HG02938 (cell line): Measurements from ENCODE around the gene YY1.
A peak's percentile ranks its signal among the peaks of the same experiment; 100 is the strongest.
"Not testable (repeated sequence)": the region's sequence is repeated elsewhere in the genome, so short reads cannot be mapped to it uniquely, and the experiment has no call there.

Experiments used
- ATAC-seq: cut with Tn5 transposase; IDR thresholded peaks from one replicate; pipeline ENCODE4 v1.9.1; 2021; ENCODE audit warnings: mild to moderate bottlenecking, moderate library complexity; ENCODE audit not compliant: unreplicated experiment

YY1 gene

DNA sequence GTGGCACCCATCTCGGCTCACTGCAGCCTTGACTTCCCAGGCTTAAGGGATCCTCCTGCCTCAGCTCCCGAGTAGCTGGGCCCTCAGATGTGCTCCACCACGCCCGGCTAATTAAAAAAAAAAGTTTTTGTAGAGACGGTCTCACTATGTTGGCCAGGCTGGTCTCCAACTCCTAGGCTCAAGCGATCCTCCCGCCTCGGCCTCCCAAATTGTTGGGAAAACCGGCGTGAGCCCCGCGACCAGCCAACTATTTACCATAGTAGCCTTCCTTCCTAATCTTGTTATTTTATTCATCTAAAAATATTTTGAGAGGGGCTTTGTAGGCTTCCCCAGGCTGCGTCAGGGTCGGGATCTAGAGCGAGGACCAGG lies 25.4 kb upstream of the YY1 start:
- ATAC-seq: no peak

DNA sequence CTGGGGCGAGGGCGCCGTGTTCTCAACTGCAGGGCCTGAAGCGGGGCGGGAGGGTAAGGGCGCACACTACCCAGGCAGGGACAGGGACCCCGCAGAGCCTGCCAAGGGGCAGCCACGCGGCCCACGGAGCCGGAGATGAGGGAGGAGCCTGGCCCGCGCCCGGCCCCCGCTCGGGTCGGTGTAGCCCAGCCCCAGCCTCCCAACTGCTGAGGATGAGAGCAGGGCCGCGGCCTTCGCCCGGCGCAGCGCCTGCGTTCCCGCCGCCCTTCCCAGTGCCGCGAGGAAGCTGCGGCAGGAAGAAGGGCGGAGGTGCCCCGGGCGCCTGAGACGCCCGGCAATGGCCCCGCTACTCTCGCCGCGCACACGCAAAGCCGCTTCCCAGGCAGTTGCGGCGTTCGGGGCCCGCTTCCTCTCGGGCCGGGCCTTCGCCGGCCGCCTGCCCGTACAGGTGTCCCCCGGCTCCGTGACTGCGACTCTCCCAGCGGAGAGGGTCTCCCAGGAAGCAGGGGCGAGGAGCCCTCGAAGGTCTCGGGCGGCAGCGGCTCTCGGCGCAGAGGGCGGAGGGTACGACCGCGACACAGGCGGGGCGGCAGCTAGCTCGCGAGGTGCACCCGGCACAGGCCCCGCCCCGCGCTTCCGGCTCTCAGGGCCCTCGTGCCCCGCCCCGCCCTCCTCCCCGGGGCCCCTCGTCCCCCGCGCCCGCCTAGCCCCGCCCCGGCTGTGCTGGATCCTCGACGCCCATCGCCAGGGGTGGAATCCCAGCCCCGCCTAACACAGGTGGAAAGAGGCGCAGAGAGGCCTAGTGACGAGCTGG lies 24.8 kb upstream of the YY1 start:
- ATAC-seq: peak; percentile 88

DNA sequence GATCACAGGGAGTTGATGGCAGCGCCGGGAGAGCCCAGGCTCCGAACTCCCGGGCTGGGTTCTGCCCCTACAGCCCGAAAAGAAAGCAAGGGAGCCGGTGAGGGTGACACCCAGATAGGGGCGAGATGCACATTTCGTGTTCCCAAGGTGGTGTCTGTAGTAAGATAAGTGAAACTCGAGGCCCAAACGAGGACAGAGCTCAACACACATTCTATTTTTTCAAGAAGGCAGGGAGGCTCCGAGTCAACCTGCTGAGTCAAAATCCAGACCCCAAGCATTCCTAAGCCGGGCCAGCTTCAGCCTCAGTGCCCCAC lies 24.2 kb upstream of the YY1 start:
- ATAC-seq: peak; percentile 19

DNA sequence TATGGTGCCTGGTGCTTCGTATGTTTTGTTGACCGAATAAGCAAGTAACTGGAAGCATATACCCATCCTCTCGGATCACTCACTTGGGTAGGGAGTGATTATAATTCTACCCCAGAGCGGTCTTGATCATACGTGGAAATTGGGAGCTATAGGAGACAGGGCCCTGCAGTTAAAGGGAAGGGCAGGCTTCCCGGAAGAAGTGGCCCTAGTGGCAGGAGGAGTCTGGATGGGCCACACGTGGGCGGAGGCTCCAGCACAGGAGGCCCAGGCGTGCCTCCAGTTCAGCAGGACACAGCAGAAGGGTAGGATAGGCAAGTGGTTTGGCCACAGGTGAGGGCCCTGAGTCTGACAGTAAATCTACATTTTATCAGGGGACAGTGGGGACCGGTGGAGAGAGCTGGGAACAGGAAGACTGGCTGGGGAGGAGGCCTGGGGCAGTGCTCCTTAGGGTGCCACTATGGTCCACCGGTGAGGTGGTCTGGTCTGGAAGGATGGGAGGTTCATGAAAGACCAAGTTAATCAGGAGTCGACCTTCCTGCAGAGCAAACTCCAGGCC lies 23.5 kb upstream of the YY1 start:
- no peak for ATAC-seq

DNA sequence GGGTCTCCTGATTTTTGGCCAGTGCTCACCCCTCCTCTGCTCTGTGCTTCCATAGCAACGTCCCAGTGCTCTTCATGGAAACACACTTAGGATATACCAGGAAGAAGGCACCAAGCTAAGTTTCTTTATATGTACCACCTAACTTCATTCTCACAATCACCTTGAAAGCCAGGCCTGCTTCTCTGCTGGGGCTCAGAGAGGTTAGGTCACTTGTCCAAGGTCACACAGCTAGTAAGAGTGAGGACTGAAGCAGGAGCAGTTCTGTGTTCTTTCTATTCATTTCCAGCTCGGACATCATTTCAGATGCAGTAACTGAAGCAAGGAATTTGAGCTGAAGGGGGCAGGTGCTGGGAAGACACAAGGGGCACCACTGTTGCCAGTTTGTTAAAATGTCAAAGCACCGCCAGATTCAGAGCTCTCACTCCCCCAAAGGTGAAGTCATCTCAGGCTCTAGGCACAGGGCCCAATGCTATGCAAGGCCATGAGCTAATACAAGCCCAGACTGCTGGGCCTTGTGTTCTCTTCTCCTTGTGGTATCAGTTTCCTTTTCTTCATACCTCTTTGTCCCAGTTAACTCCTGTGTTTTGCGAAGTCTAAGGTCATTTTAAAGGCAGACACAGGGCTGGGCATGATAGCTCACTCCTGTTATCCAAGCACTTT lies 19.7 kb upstream of the YY1 start:
- ATAC-seq: no peak

DNA sequence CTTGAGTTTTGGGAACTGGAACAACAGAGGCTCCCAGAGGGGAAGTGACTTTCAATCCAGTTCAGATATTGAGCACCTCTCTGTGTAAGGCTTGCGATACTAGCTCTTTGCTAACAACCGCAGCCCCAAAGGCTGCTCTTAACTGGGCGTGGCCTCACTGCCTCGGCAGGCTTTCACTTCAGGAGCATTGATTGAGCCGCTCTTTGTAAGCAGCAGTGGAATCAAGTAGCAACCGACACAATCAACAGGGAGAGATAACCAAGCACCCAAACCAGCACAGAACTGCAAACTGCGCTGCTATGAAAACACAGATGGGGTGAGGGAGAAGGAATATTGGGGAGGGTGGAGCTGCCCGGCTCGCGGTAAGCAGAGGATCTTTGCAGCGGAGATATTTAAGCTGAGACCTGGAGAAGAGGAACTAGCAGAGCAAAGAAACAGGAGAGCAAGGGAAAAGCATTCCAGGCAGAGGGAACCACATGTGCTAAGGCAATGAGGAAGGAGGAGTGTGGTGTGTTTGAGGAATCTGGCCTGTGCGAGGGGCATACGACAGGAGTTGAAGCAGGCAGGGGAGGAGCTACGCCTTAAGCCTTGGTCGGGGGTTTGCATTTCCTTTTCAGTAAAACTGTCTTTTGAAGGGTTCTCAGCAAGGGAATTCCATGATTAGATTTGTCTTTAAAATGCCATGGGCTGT lies 17.3 kb upstream of the YY1 start:
- ATAC-seq: peak; percentile 92

DNA sequence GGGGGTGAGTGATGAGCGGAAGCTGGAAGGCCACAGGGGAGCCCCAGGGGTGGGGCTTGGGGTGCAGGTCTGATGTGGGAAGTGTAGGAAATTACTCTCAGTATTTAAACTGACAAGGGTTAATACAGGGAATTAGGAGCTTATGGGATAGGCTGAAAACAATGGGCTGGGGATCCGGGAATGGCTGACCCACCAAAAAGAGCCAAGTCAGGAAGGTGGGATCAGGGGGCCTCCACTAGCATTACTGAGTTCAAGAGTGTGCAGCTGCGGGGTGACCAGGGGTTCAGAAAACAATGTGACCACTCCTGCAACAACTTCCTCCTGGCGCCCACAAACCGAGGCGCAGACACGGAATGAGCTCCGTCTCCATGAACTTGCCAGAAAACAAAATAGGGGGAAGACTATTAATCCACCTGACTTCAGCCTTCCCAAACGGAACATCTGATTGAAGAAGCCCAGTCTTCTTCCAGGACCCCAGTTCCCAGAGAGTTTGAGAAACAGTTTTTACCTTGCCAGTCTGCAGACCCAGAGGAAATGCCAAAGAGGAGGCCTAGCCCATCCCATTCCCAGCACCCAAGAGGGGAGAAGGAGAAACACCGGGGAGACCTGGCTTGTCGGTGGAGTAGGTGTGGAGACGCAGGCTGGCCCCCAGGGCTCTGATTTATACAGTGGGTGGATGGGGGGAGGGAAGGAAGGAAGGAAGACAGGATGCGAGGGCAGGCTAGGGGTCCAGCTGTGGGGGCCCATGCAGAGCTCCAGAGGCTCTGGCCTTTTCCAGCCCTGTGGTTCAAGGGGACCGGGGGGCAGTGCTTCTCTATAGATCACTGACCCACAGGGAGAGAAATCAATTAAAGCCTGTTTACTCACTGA lies 16.5 kb upstream of the YY1 start:
- peak; percentile 20 for ATAC-seq

DNA sequence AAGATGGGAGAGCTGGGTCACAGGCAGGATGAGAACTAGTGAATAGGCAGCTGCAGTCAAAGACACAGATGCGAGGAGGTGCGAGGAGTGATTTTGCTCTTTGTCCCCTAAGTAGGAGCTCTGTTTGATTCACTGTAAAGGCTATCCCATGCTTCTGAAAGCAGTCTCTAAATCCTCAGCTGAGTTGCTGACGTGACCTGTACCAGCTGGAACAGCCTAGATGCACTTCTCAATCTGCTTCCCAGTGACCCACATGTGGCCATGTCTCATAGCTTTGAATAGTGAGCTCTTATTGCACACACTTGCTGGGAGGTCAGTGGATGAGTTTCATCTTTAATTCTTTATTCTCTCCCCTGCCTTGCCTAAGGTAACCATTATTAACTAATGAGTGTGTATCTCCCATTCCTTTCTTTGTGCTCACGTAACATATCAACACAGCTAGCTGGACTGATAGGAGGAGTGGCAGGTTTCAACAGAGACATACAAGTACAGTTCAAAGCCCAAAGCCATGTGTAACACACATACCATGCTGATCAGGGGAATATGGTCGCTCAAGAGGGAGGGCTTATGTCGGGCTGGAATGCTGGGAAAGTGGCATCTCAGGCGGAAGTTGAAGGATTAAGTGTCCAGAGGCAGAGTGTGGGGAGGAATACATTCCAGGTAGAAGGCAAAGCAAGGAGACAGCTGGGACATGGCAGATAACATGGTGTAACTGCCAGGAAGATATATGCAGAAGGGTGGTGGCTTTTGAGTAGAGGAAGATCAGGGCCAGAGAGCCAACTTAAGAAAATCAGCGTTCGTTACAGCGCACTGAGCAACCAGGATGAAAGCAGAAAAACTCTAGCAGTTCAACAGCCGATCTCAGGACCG lies 15.4 kb upstream of the YY1 start:
- ATAC-seq: no peak

DNA sequence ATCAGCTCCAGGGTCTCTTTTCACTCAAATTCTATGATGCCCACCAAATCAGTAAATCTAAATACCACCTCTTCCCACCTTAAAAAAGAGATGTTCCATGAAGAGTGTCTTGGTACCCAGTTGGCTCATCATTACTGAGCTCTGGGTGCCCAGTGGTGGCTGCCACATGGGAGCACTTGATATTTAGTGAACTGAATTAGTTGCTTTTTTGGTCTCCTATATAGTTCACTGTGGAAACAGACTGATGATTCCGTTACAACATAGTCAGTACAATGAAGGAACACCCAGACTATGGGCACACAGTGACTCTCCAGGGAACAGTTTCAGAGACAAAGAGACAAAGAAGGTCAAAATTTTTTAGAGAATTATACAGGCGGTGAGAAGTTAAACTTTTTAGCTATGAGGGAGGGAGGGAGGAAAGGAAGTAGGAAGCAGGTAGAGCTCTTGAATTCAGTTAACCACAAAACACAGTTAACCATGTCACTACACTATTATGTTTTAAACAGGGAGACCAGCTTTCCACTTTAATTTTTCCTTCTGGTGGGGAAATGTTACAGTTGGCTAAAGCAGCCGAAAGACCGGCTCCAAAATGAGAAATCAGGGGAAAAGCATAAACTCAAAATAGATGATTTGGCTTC lies 14.6 kb upstream of the YY1 start:
- ATAC-seq: no peak

DNA sequence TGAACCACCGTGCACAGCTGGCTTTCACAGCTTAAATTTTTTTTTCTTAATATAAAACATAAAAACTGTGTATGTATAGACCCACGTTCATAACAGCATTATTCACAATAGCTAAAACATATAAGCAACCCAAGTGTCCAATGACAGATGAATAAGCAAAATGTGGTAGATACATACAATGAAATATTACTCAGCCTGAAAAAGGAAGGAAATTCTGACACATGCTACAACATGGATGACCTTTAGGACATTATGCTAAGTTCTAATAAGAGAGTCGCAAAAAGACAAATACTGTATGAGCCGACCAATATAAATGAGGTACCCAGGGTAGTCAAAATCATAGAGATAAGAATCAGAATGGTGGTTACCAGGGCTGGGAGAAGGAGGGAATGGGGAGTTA lies 13.8 kb upstream of the YY1 start:
- no peak for ATAC-seq

DNA sequence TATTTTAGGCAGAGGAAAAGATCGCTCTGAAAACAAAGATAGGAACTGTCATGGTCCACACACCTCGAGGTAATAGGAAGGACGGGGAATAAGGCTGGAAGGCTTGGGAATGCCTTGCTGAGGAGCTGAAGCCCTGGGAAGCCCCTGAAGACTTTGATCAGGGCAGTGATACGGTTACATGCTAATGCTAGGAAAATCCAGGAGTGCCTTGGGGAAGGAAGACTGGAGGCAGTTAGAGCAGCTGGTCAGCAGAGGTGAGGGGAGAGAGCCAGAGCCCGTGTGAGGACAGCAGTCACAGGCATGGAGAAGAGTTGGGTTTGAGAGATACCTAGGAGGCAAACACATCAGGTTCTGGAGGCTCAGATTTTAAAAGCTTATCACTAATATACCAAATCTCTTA lies 8.6 kb upstream of the YY1 start:
- no peak for ATAC-seq

DNA sequence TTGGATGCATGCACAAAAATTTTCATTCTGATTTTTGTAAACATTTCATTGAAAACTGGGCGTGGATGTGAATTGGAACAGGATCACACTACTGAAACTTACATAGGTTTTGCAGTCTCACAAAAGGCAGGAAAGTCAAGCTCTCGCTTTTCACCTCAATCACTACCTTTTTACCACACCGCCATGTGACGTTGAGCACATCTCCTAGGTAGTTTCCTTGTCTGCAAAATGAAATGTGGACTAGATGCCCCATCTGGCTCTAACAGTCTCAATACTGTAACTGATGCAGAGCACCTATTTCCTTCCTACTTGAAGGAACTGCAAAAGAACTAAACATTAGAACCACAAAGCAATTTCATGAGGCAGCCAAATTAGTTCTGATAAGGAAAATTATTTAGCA lies 4.4 kb upstream of the YY1 start:
- ATAC-seq: no peak

DNA sequence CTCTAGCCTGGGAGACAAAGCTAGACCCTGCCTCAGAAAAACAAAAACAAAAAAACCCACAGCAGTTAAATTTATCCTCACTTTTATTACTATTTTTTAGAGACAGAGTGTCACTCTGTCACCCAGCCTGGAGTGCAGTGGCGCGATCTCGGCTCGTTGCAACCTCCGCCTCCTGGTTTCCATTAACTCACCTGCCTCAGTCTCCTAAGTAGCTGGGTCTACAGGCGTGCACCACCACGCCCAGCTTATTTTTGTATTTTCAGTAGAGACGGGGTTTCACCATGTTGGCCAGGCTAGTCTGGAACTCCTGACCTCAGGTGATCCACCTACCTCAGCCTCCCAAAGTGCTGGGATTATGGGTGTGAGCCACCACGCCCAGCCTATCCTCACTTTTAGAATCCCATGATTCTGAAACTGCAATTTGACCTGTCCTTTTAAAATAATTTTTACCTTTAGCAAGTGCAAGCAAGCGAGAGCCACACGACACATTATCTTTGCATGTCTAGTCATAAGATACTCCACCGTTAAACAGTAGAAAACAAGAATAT lies 2.6 kb upstream of the YY1 start:
- ATAC-seq: not testable (repeated sequence)

DNA sequence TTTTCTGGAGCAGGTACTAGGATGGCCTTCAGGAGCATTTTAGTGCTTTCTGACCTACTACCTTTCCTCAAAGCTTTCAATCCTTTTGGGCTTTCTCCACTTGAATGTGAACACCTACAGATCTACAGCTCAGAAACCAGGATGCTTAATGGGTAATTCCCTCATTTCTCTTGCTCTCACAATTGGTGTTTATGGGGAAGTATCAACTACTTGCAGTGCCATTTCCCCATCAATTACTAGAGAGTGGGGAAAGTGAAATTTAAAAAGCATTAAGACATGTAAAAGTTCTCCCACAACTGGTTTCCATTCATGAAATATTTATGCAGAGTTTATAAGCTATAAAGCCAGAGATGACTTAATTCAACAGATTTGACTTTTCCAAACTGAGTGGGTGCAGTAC lies 2.1 kb upstream of the YY1 start:
- no peak for ATAC-seq

DNA sequence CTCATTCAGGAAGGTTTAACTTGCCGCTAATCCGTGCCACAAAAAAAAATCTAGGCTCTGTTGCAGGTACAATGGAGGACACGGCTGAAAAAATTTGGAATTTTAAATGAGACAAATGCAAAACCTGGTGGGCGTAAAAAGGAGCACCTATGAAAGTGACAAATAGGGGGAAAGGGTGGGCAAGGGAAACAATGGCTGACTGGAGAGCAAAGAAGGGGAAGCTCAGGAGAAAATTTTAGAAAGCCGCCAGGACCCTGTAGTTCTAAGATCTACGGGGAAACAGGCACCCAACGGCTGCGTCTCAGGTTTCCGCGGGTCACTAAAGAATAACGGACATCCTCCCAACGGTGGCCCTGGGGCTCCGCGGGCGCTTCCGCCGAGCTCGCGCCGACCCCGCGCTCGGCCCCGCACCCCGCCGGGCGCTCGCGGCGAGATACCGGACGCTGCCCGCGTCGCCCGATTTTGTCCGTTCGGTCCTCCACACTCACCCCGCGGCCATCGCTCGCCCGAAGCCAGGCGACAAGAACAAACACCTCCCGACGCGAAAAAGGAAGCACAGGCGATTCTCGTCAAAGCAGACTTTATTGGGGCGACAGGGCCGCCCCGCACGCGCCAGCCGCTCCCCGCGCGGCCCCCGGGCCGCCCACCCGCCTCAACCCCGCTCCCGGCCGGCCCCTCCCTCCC lies 1.1 kb upstream of the YY1 start:
- no peak for ATAC-seq

DNA sequence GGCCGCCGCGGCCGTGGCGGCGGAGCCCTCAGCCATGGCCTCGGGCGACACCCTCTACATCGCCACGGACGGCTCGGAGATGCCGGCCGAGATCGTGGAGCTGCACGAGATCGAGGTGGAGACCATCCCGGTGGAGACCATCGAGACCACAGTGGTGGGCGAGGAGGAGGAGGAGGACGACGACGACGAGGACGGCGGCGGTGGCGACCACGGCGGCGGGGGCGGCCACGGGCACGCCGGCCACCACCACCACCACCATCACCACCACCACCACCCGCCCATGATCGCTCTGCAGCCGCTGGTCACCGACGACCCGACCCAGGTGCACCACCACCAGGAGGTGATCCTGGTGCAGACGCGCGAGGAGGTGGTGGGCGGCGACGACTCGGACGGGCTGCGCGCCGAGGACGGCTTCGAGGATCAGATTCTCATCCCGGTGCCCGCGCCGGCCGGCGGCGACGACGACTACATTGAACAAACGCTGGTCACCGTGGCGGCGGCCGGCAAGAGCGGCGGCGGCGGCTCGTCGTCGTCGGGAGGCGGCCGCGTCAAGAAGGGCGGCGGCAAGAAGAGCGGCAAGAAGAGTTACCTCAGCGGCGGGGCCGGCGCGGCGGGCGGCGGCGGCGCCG lies 381 bp downstream of the YY1 start:
- ATAC-seq: no peak

DNA sequence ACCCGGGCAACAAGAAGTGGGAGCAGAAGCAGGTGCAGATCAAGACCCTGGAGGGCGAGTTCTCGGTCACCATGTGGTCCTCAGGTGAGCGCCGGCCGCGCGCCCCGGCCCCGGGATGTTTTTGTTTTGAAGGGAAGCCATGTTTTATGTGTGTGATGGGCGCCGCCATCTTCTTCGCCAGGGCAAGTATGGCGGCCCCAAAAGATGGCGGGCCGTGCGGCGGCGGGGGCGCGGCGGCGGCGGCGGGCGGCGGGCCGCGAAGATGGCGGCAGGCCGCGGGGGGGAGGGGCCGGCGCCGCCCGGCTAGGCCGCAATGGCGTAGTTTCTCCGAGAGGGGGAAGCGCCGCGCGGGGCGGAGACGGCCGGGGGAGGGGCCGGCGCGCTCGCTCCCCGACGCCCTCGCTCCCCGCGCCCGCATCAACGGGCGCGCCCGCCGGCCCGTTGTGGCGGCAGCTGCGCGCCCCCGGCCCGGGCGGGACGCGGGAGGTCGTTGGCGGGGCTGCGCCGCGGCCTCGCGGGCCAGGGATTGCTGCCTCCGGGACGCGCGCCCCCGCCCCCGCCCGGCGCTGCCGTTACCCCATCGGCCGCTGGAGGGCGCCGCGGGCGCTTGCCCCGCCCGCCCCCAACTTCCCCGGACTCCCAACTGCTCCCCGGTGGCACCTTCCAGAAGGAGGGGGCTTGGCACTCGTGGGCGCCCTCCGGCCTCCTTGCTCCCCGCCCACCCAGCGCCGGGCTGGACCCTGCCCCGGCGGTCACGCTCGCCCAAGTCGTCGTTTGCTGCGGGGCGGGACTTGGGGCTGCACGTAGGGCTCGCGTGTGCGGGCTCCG lies 1.1 kb downstream of the YY1 start:
- ATAC-seq: peak; percentile 34
